Adrenal gland (tissue), 5 donors: ENCODE measurements around the gene GHDC.

Experiments
- CTCF ChIP-seq, 6 experiments: fragments of 450-650 bp in 4 of 6; fragments of 200-600 bp in 2 of 6; sonication (generic) in 1 of 6; IDR thresholded peaks; 1 replicate in 5 of 6; 2 replicates in 1 of 6; pipeline versions ENCODE4 v1.5.1 to v1.8.0; 2016 to 2021; ENCODE audit warnings: antibody characterized with exemption in 6 of 6, mild to moderate bottlenecking in 2 of 6, moderate library complexity in 1 of 6
- POLR2A ChIP-seq, 2 donors: fragments of 450-650 bp; IDR thresholded peaks; one replicate each; pipeline ENCODE4 v1.6.1; 2017; ENCODE audit warnings: antibody characterized with exemption in 2 of 2, mild to moderate bottlenecking in 2 of 2, moderate library complexity in 1 of 2
- donor health status: DM: no; HTN: no; CAD: no.

GRCh38 chr17:42169351-42169750, 24.9 kb downstream of the GHDC start:
- TF ChIP-seq CTCF (IDR thresholded peaks at IDR 0.05) (no peak), POLR2A (IDR thresholded peaks at IDR 0.05) (no peak)
